ENCODE results near the gene ASRGL1. TPM values are rescaled to one million over a fixed set of nuclear protein-coding genes. Genes with fewer than 3 reads are reported as not detected.

The ASRGL1 gene
- total RNA-seq, 1 donor from 2014 or later, result 4.6 TPM

DNA sequence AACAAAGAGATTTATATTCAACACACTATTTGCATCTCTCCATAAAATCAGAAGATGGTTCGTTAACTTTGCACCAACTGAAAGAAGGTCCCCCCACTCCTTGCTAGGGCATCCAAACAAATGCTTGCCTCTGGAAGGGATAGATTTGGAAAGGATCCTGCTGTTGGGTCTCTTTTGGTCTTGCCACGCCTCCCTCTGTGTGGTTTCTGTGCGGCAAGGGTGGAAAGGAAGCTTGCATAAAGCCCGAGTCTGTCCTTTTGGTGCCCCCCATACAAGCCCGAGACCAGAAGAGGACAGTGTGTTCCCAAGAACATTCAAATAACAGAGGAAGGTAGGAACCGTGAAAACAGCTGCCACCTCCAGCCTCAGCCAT is 96.6 kb downstream of the ASRGL1 start:
- DNase-seq, result no peak
- no peaks in the 10 kb centered on the region for H3K27me3 ChIP-seq (ENCODE audit: low read depth)
- intact Hi-C loops (cut with micrococcal nuclease), result no loop called here
- TF ChIP-seq, protein P1, sequence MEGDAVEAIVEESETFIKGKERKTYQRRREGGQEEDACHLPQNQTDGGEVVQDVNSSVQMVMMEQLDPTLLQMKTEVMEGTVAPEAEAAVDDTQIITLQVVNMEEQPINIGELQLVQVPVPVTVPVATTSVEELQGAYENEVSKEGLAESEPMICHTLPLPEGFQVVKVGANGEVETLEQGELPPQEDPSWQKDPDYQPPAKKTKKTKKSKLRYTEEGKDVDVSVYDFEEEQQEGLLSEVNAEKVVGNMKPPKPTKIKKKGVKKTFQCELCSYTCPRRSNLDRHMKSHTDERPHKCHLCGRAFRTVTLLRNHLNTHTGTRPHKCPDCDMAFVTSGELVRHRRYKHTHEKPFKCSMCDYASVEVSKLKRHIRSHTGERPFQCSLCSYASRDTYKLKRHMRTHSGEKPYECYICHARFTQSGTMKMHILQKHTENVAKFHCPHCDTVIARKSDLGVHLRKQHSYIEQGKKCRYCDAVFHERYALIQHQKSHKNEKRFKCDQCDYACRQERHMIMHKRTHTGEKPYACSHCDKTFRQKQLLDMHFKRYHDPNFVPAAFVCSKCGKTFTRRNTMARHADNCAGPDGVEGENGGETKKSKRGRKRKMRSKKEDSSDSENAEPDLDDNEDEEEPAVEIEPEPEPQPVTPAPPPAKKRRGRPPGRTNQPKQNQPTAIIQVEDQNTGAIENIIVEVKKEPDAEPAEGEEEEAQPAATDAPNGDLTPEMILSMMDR (IDR thresholded peaks at IDR 0.05; ENCODE audit: borderline replicate concordance), result no peak
- no peaks in the 10 kb centered on the region for H3K9me3 ChIP-seq (replicated peaks)
- H3K4me3 ChIP-seq, result peak overlapping the region; percentile 19
- peak overlapping the region; percentile 73 for H3K27ac ChIP-seq (replicated peaks)
- peaks cover 39% of the 10 kb centered on the region for H3K4me1 ChIP-seq
- no peaks in the 10 kb centered on the region for H3K36me3 ChIP-seq

DNA sequence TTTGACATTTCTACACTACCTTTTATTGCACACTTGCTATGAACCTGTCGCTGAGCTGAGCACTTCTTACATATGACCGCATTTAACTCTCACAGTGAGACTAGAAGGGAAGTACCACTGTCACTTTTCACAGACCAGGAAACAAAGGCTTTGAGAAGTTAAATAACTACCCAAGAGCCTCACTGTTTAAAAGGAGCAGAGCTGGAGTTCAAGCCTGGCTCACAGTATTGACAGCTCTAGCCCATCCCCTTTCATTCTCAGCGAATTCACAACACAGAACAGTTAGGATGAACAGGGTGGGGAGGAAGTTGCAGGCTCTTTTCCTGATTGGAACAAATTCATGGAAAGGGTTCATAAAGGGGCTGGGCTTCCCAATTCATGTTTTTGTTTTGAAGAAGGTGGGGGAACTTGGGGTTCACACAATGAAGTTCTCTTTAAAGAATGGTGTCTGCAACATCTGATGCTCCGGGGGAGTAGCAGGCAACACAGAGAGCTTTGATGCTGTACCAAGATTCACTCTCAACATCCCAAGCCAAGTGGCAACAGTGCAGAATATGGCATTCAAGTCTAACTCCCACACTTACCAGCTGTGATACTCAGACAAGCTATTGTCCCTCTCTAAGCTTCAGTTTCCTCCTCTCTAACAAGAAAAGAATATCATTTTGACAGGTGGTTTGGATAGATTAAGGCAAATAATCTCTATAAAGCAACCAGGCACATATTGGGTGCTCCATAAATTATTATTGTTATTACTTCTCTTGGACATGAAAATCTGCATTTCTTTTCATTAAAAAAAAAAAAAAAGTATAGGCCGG is 98.8 kb downstream of the ASRGL1 start:
- H3K27me3 ChIP-seq (ENCODE audit: low read depth), result no peaks in the 10 kb centered on the region
- peaks cover 48% of the 10 kb centered on the region for H3K4me1 ChIP-seq
- H3K9me3 ChIP-seq (replicated peaks), result no peaks in the 10 kb centered on the region
- H3K27ac ChIP-seq (replicated peaks), result peak overlapping the region; percentile 73
- TF ChIP-seq, protein P1 (IDR thresholded peaks at IDR 0.05; ENCODE audit: borderline replicate concordance), result no peak
- intact Hi-C loops (cut with micrococcal nuclease), result no loop called here
- no peak overlapping the region for H3K4me3 ChIP-seq
- H3K36me3 ChIP-seq, result no peaks in the 10 kb centered on the region
- DNase-seq, result no peak

DNA sequence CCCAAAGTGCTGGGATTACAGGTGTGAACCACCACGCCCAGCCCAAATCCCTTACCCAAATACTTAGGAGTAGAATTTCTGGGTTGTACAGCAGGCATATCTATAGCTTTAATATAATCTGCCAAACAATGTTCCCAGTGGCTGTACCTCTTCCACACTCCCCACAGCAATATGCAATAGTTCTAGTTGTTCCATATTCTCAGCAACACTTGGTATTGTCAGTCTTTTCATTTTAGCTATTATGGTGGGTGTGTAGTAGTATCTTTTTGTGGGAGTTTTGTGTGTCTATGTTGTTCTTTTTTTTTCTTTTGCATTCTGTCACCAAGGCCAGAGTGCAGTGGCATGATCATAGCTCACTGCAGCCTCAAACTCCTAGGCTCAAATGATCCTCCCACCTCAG is 100.4 kb downstream of the ASRGL1 start:
- DNase-seq, result no peak
- Histone ChIP-seq H3K4me1 (peaks cover 46% of the 10 kb centered on the region), H3K9me3 (replicated peaks) (no peaks in the 10 kb centered on the region), H3K27ac (replicated peaks) (no peak overlapping the region), H3K27me3 (ENCODE audit: low read depth) (no peaks in the 10 kb centered on the region), H3K4me3 (no peak overlapping the region), H3K36me3 (no peaks in the 10 kb centered on the region)
- intact Hi-C loops (cut with micrococcal nuclease), result no loop called here
- TF ChIP-seq, protein P1 (IDR thresholded peaks at IDR 0.05; ENCODE audit: borderline replicate concordance), result no peak

DNA sequence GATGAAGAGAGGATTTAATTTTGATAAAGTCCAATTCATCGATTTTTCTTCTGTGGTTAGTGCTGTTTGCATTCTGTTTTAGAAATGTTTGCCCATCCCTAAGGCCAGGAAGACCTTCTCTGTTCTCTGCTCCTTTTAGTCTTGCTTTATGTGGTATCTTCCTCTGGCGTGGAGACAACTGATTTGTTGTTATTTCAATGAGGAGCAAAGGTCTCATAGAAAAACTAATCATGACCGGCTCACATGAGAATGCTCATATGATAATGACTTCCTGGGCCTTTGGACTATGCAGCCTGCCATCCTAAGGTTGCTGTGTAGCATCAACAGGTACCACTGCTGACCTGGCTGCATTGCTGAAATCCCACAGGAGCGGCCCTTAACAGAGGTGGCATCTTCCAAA is 101.4 kb downstream of the ASRGL1 start:
- DNase-seq, result no peak
- no peak overlapping the region for H3K27ac ChIP-seq (replicated peaks)
- H3K4me1 ChIP-seq, result peaks cover 42% of the 10 kb centered on the region
- H3K4me3 ChIP-seq, result no peak overlapping the region
- H3K36me3 ChIP-seq, result no peaks in the 10 kb centered on the region
- no peaks in the 10 kb centered on the region for H3K9me3 ChIP-seq (replicated peaks)
- H3K27me3 ChIP-seq (ENCODE audit: low read depth), result no peaks in the 10 kb centered on the region
- intact Hi-C loops (cut with micrococcal nuclease), result no loop called here
- TF ChIP-seq, protein P1 (IDR thresholded peaks at IDR 0.05; ENCODE audit: borderline replicate concordance), result no peak

DNA sequence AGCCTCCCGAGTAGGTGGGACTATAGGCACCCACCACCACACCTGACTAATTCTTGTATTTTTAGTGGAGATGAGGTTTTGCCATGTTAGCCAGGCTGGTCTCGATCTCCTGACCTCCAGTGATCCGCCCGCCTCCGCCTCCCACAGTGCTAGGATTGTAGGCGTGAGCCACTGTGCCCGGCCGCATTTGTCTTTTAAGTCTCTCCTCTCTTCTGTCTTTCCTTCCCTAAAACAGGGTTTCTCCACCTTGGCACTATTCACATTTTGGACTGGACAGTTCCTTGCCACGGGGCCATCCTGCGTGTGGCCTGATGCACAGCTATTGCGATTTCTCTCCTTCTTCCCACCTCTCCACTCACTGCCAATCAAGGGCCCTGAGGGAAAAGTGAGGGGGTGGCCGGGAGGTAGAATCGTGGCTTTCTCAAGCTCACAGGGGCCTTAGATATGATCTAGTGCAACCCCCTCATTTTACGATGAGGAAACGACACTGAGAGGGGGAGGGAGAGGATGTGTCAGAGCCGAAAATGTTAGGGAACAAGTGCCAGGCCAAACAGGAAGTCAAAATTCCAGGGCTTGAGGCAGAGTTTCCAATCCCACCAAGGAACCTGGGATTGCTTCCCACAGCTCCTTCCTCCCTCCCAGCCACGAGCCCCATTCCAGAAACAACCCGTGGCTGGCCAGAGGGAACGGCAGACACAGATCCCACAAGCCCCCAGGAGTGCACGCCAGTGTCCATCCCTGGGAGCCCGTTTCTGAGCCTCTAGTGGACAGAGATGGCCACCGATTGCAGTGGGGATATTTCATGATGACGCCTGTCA is 102.7 kb downstream of the ASRGL1 start:
- H3K27ac ChIP-seq (replicated peaks), result peak overlapping the region; percentile 74
- intact Hi-C loops (cut with micrococcal nuclease), result no loop called here
- no peak for DNase-seq
- H3K4me3 ChIP-seq, result peak overlapping the region; percentile 27
- TF ChIP-seq, protein P1 (IDR thresholded peaks at IDR 0.05; ENCODE audit: borderline replicate concordance), result no peak
- H3K27me3 ChIP-seq (ENCODE audit: low read depth), result no peaks in the 10 kb centered on the region
- peaks cover 45% of the 10 kb centered on the region for H3K4me1 ChIP-seq
- H3K9me3 ChIP-seq (replicated peaks), result no peaks in the 10 kb centered on the region
- no peaks in the 10 kb centered on the region for H3K36me3 ChIP-seq

Other genes with a start within 250 kb of the ASRGL1 start
- 9.8 TPM for gene INCENP, start 213.4 kb upstream of the ASRGL1 start, total RNA-seq
- not detected for gene SCGB1D1, start 147.2 kb upstream of the ASRGL1 start, total RNA-seq
- not detected for gene SCGB2A1, start 128.8 kb upstream of the ASRGL1 start, total RNA-seq
- 1.6 TPM for gene SCGB1D2, start 95.2 kb upstream of the ASRGL1 start, total RNA-seq
- not detected for gene SCGB2A2, start 67.3 kb upstream of the ASRGL1 start, total RNA-seq
- gene SCGB1D4, start 38.4 kb upstream of the ASRGL1 start, total RNA-seq, result not detected
- gene SCGB1A1, start 81.6 kb downstream of the ASRGL1 start, total RNA-seq, result not detected
- gene AHNAK, start 209.4 kb downstream of the ASRGL1 start, total RNA-seq, result 290 TPM
- gene EEF1G, start 236.4 kb downstream of the ASRGL1 start, total RNA-seq, result 958 TPM

All from left ventricle myocardium inferior (tissue), 1 donor.